GM12874 (cell line): Measurements from ENCODE around the gene PDSS2.

Experiments used
- CTCF ChIP-seq: IDR thresholded peaks from 2 replicates; pipeline ENCODE4 v1.5.1; 2011; ENCODE audit warnings: low read depth, mild to moderate bottlenecking, control low read depth, low read length, moderate library complexity; ENCODE audit not compliant: insufficient read depth

Gene PDSS2

GRCh38 chr6:107230448-107230847 lies 228.9 kb downstream of the PDSS2 start:
- TF ChIP-seq CTCF = no peak

DNA sequence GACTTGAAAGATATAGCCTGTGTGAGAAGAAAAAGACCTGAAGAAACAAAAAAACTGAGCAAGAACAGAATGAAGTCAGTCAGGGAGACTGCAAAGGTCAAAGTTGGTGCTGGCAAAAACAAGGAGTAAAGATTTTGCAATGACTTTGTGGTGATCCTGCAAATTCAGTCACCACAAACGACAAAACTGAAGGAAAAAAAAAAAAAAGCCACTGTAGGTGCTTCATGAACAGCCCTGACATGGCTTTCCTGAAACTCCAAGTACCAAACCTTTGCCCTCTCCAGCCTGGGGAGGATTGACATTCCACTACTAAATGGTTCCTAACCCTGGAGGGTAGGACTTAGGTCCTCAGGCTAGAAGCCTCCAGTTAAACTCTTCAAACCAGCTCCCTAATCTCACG lies 229.3 kb downstream of the PDSS2 start:
- TF ChIP-seq CTCF = no peak

GRCh38 chr6:107228754-107229153 lies 230.6 kb downstream of the PDSS2 start:
- TF ChIP-seq CTCF = no peak

GRCh38 chr6:107221519-107221918 lies 237.8 kb downstream of the PDSS2 start:
- no peak for TF ChIP-seq CTCF

GRCh38 chr6:107219851-107220250 lies 239.5 kb downstream of the PDSS2 start:
- no peak for TF ChIP-seq CTCF

DNA sequence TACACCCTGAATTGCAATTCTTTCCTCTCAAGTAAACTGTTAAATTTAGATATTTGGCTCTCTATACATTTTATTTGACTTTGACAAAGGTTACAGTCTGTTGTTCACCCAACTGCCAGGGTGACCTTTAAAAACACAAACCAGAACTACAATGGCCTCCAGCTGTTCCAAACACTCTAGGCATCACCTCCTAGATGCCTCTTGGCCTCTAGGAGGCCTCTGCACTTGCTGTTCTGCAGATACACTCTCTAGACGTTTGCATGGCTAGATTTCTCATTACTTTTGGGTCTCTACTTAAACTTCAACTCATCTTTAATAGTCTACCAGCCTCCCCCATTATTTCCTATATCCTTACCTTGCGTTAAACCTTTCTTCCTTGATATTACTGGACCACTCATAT lies 241.2 kb downstream of the PDSS2 start:
- TF ChIP-seq CTCF = no peak

- no peak for TF ChIP-seq CTCF
Measured at GRCh38 chr6:107217248-107217647, 242.1 kb downstream of the PDSS2 start.
